ENCODE measurements around the gene NEK3.

NEK3 gene

GRCh38 chr13:52128714-52129700, 30.4 kb downstream of the NEK3 start, which contains the start of gene NEK5:
NEK5 (minus strand) TSS chr13:52129073; CDS start chr13:52127482, 1,591 bp downstream.
- TF ChIP-seq ZFX (IDR thresholded peaks at IDR 0.05; ENCODE audit: borderline replicate concordance), result no peak
- peak; percentile 92 for TF ChIP-seq CTCF (IDR thresholded peaks at IDR 0.05)

GRCh38 chr13:52127783-52128702, 31.4 kb downstream of the NEK3 start:
- no peak for TF ChIP-seq ZFX (IDR thresholded peaks at IDR 0.05; ENCODE audit: borderline replicate concordance)
- TF ChIP-seq CTCF (IDR thresholded peaks at IDR 0.05), result peak; percentile 84
- 0 out of 2 replicates have a peak overlapping the region, but pooled peaks have one; percentile 22 for H3K27ac ChIP-seq

More at GRCh38 chr13:52128714-52129700, 30.4 kb downstream of the NEK3 start, which contains the start of gene NEK5:
- H3K27ac ChIP-seq, result 0 out of 2 replicates have a peak within 1 kb of the TSS, but pooled peaks have one; percentile 22

- H3K27ac ChIP-seq, result no peak overlapping the region
- no peak for TF ChIP-seq ZFX (IDR thresholded peaks at IDR 0.05; ENCODE audit: borderline replicate concordance)
- TF ChIP-seq CTCF (IDR thresholded peaks at IDR 0.05), result no peak
Observed at GRCh38 chr13:52127378-52127777, 32.0 kb downstream of the NEK3 start.

GRCh38 chr13:52125547-52125946, 33.9 kb downstream of the NEK3 start:
- no peak overlapping the region for H3K27ac ChIP-seq
- no peak for TF ChIP-seq CTCF (IDR thresholded peaks at IDR 0.05)
- TF ChIP-seq ZFX (IDR thresholded peaks at IDR 0.05; ENCODE audit: borderline replicate concordance), result no peak

- TF ChIP-seq CTCF (IDR thresholded peaks at IDR 0.05), result no peak
- no peak for TF ChIP-seq ZFX (IDR thresholded peaks at IDR 0.05; ENCODE audit: borderline replicate concordance)
- no peak overlapping the region for H3K27ac ChIP-seq
Observed at GRCh38 chr13:52118595-52118994, 40.8 kb downstream of the NEK3 start.

- H3K27ac ChIP-seq, result no peak overlapping the region
- TF ChIP-seq ZFX (IDR thresholded peaks at IDR 0.05; ENCODE audit: borderline replicate concordance), result no peak
- no peak for TF ChIP-seq CTCF (IDR thresholded peaks at IDR 0.05)
Observed at GRCh38 chr13:52118095-52118494, 41.3 kb downstream of the NEK3 start.

Data from 22Rv1 (cell line).